GM19239 (cell line): Measurements from ENCODE around the gene LRRFIP1.
"Not testable (repeated sequence)": the region's sequence is repeated elsewhere in the genome, so short reads cannot be mapped to it uniquely, and the experiment has no call there.

Source experiments
- DNase-seq: peaks from one replicate; pipeline ENCODE4 v3.0.0; 2011; ENCODE audit warnings: low spot score; ENCODE audit not compliant: insufficient read length
- FAIRE-seq: peaks from 2 replicates; lab custom pipeline; 2011; peaks lifted over from hg19 to GRCh38; lab: Jason Lieb, UNC

The LRRFIP1 gene

GRCh38 chr2:237758185-237758584 is 130.8 kb downstream of the LRRFIP1 start:
- DNase-seq (no peak), FAIRE-seq (no peak)

- FAIRE-seq (no peak), DNase-seq (no peak)
Measured at GRCh38 chr2:237759176-237759575, 131.8 kb downstream of the LRRFIP1 start.

DNA sequence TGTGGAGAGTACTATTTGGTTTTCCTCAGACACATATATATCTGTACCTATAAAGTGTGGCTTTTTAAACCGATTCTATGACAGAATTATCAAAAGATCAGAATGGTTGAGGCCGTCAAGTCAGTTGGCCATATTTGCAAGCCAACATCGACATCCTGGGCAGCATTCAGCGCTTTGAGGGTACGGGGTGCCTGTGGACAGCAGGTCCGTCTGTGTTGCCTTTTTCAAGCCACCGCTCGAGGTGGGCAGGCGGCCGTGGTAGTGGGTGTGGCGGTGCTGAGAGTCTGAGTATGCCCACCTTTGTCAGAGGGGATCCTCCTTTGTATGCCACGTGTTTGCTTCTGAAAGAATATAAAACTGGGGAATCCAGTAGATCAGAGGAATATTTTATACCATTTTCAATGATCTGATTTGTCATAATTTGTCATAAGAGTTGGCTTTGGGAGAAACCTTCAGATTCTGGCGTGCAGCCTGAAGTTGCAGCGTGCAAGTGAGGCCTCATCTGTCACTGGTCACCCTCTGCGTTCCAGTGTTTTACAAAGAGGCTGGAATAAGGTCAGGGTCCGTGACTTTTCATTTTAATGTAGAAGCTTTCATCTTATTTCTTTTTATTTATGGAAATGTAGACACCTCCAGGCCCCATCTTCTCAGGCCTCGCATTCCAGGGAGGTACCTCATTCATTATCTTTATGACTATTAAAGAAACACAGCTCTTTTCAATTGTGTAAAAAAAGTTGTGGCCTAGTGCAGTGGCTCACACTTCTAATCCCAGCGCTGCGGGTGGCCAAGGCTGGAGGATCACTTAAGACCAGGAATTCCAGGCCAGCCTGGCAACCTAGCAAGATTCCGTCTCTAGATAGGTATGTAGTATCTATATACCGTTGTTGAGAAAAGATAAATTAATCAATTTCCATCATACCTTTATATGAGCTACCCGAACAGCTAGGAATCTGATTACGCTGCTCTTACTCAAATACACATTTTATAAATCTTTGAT is 133.4 kb downstream of the LRRFIP1 start:
- no peak for DNase-seq
- FAIRE-seq = no peak

- peak; percentile 23 for FAIRE-seq
- not testable (repeated sequence) for DNase-seq
Measured at GRCh38 chr2:237762291-237763182, 135.2 kb downstream of the LRRFIP1 start.

- no peak for FAIRE-seq
- no peak for DNase-seq
Measured at GRCh38 chr2:237763812-237764211, 136.4 kb downstream of the LRRFIP1 start.

DNA sequence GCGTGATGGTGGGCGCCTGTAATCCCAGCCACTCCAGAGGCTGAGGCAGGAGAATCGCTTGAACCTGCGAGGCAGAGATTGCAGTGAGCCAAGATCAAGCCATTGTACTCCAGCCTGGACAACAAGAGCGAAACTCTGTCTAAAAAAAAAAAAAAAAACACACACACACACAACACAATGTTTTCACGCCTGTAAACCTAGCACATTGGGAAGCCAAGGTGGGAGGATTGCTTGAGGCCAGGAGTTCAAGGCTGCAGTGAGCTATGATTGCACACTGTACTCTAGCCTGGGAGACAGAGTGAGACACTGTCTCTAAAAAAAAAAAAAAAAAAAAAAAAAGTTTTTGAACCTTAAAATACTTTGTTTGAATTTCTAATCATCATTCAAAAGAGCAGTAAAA is 137.7 kb downstream of the LRRFIP1 start:
- not testable (repeated sequence) for FAIRE-seq, DNase-seq

- FAIRE-seq (no peak), DNase-seq (no peak)
Measured at GRCh38 chr2:237765875-237766274, 138.5 kb downstream of the LRRFIP1 start.

DNA sequence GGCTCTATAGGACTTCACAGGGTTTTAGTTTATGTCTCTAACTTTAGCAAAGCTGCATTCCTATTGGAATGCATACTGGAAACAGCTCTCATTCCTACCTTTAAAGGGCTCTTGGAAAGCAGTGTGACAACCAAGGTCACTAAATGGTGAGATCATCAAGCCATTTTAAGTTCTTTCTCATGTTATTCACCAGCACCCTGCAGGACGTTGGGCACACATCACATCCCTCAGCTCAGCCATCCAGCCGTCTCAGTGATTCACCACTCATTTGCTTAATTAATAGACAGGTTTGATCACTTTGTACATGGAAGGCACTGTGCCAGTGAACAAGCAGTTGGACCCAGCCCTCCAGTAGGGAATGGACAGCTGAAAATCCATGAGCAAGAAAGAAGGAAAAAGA is 139.0 kb downstream of the LRRFIP1 start:
- FAIRE-seq = no peak
- DNase-seq = no peak

GRCh38 chr2:237772513-237772912 is 145.1 kb downstream of the LRRFIP1 start:
- FAIRE-seq (no peak), DNase-seq (no peak)

DNA sequence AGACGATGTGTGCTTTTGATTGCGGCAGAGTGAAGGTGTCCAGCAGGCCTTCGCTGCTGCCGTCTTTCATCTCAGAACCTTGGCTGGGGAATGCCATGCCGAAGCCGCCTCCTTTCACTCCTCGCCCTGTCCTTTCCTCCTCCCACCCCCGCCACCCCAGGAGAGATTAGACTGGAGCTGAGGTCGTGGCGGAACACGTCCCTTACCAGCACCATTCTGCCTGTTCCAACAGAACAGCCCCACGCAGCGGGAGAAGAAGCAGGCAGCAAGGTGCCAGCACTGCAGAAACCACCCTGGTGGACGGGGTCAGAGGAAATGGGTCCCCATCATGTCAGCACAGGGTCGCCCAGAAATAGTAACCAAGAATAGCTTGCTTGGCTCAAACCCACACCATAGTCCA is 146.4 kb downstream of the LRRFIP1 start:
- FAIRE-seq (no peak), DNase-seq (no peak)

- peak; percentile 76 for FAIRE-seq
- DNase-seq = peak; percentile 50
Measured at GRCh38 chr2:237774811-237775553, 147.6 kb downstream of the LRRFIP1 start.

- DNase-seq (no peak), FAIRE-seq (no peak)
Measured at GRCh38 chr2:237779521-237779920, 152.1 kb downstream of the LRRFIP1 start.

- DNase-seq (no peak), FAIRE-seq (peak; percentile 35)
Measured at GRCh38 chr2:237782181-237782580, 154.8 kb downstream of the LRRFIP1 start.

DNA sequence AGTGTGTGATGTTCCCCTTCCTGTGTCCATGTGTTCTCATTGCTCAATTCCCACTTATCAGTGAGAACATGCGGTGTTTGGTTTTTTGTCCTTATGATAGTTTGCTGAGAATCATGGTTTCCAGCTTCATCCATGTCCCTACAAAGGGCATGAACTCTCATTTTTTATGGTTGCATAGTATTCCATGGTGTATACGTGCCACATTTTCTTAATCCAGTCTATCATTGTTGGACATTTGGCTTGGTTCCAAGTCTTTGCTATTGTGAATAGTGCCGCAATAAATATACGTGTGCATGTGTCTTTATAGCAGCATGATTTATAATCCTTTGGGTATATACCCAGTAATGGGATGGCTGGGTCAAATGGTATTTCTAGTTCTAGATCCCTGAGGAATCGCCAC is 156.3 kb downstream of the LRRFIP1 start:
- not testable (repeated sequence) for FAIRE-seq

GRCh38 chr2:237786936-237787335 is 159.5 kb downstream of the LRRFIP1 start:
- DNase-seq (no peak), FAIRE-seq (no peak)

More for the DNA sequence above, 156.3 kb downstream of the LRRFIP1 start:
- not testable (repeated sequence) for DNase-seq

GRCh38 chr2:237790353-237790752 is 163.0 kb downstream of the LRRFIP1 start:
- no peak for FAIRE-seq
- DNase-seq = no peak

DNA sequence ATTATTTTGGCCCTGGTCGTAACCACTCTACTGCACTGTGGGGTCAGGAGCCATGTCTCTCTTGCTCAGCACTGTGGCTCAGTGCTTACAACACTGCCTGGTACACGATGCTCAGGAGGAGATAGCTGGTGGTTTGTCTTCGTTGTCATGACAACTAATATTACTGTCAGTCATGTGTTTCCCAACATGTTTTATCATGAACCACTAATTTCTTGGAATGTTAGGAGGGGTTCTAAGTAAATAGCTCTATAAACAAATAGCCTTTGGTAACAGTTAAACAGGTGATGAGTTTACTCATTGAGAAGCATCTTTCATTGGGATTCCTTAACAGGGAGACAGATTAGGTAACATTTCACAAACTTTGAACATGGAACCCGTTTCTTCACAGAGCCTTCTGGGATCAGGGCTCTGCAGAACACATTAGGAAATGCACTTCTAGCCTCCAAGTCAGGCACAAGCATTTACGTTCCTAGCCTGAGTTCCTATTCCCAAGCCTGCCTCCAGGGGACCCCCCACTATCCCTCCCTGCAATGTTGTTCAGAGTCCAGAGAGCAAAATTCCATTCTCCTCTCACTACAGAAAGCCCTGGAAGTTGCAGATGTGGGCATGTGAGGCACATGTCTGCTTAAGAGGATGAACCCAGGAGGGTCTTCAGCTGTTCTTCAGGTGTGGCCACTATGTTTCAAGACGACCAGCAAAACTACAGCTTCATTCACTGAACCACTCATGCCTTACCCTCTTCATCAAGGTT is 164.8 kb downstream of the LRRFIP1 start:
- DNase-seq (no peak), FAIRE-seq (no peak)

DNA sequence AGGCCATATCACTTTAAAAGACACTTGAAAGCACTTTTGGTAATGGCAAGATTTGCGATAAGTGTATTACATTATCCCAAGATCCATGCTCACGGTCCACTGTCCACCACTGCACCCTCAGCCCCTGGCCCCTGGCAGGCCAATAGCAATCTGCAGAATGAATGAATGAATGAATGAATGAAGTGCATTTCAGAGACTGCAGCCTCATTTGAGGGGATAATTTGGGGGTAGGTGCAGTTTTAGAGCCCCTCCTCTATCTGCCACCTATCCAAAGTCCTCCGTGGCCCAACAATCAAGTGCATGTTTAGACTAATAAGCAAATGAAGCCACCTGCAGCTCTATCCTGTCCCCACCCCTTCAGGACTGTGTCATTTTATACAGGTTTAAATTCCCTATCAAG is 169.9 kb downstream of the LRRFIP1 start:
- FAIRE-seq = no peak
- no peak for DNase-seq
